ENCODE data around the gene HCFC1. TPM values are rescaled to one million over a fixed set of nuclear protein-coding genes. Genes with fewer than 3 reads are reported as not detected.
A peak's percentile ranks its signal among the peaks of the same experiment; 100 is the strongest.

The HCFC1 gene
- polyA plus RNA-seq, 1 donor from 2014 or later: 12.2 TPM

DNA sequence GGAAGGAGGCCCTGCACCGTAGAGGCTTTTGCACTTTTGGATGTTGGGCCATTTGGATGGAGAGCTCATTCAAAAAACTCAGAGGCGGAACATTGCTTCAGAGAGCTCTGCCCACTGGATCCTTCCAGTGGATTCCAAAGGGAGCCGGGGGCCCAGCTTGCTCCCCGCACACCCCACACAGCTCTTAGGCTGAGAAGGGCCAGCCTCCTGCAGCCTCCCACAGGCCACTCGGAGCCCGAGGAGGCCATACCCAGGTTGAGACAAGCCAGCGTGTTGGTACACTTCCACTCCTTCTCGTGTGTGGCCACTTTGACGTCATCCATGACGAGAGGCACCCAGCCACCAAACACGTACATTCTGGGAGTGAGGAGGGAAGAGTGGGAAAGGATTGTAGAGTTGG is 10.3 kb downstream of the HCFC1 start:
- H3K36me3 Mint-ChIP-seq: peaks cover 3% of the 10 kb centered on the region
- peaks cover 5 to 8% (median 8%) of the 10 kb centered on the region in 3 donors for H3K4me1 Mint-ChIP-seq

GRCh38 chrX:153960786-153961185 is 10.8 kb downstream of the HCFC1 start:
- H3K27ac Mint-ChIP-seq: no peak overlapping the region
- H3K4me1 Mint-ChIP-seq: peaks cover 4 to 5% (median 4%) of the 10 kb centered on the region in 3 donors
- H3K27me3 Mint-ChIP-seq: no peaks in the 10 kb centered on the region
- H3K4me3 Mint-ChIP-seq: peak overlapping the region in 1 of 4 donors; percentile 53
- H3K9me3 Mint-ChIP-seq: no peaks in the 10 kb centered on the region
- peaks cover 3% of the 10 kb centered on the region for H3K36me3 Mint-ChIP-seq

More for the DNA sequence above, 10.3 kb downstream of the HCFC1 start:
- Mint-ChIP-seq H3K4me3 (peak overlapping the region in 1 of 4 donors; percentile 53), H3K27ac (no peak overlapping the region), H3K27me3 (no peaks in the 10 kb centered on the region), H3K9me3 (no peaks in the 10 kb centered on the region)

DNA sequence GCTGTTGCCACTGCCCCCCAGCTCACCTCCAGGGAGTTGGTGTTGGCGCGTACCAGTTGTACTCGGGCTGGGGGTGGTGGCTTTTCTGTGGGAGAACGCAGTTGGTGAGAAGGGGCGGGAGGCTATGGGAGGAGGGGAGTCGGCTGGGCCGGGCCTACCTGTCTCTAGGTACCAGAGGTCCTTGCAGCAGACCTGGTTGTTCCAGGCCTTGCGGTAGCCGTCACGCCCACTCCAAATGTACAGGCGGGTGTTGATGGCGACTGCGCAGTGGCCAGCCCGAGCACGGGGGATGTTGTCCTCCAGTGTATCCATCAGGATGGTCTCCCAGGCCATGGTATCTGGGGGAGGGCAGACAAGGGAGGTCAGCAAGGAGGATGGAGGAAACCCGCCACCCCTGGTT is 11.5 kb downstream of the HCFC1 start:
- H3K4me1 Mint-ChIP-seq: peaks cover 0 to 5% (median 3%) of the 10 kb centered on the region in 3 donors
- peaks cover 3% of the 10 kb centered on the region for H3K36me3 Mint-ChIP-seq
- H3K27ac Mint-ChIP-seq: no peak overlapping the region

DNA sequence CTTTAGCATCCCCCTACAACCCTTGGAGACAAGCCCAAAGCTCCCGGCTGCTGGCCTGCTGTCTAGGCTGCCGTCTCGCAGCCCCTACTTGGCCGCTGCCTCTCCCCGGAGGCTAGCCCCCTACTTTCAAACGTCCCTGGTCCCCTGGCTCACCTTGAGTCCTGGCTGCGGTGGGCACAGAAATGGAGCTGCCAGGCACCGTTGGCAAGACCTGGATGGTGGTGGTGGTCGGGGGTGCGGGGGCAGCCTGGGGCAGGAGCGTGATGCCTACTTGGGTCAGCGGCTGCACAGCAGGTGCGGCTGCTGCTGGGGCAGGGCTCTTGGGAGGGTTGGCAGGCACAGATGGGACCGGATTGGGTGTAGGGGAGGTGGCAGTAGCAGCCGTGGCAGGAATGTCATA is 12.0 kb downstream of the HCFC1 start:
- peaks cover 3% of the 10 kb centered on the region for H3K36me3 Mint-ChIP-seq
- H3K27ac Mint-ChIP-seq: no peak overlapping the region
- no peak overlapping the region for H3K4me3 Mint-ChIP-seq
- H3K4me1 Mint-ChIP-seq: peaks cover 0 to 5% (median 0%) of the 10 kb centered on the region in 3 donors
- no peaks in the 10 kb centered on the region for H3K27me3 Mint-ChIP-seq
- H3K9me3 Mint-ChIP-seq: no peaks in the 10 kb centered on the region

More for the DNA sequence above, 11.5 kb downstream of the HCFC1 start:
- Mint-ChIP-seq H3K27me3 (no peaks in the 10 kb centered on the region), H3K4me3 (no peak overlapping the region), H3K9me3 (no peaks in the 10 kb centered on the region)

GRCh38 chrX:153958605-153959004 is 13.0 kb downstream of the HCFC1 start:
- peaks cover 5% of the 10 kb centered on the region for H3K36me3 Mint-ChIP-seq
- H3K9me3 Mint-ChIP-seq: no peaks in the 10 kb centered on the region
- H3K4me3 Mint-ChIP-seq: no peak overlapping the region
- H3K4me1 Mint-ChIP-seq: peaks cover 0 to 5% (median 0%) of the 10 kb centered on the region in 3 donors
- no peaks in the 10 kb centered on the region for H3K27me3 Mint-ChIP-seq
- peak overlapping the region in 1 of 3 donors; percentile 80 for H3K27ac Mint-ChIP-seq

- Mint-ChIP-seq H3K36me3 (peaks cover 5% of the 10 kb centered on the region), H3K4me1 (peaks cover 3 to 4% (median 3%) of the 10 kb centered on the region in 3 donors), H3K27ac (no peak overlapping the region), H3K27me3 (no peaks in the 10 kb centered on the region), H3K4me3 (peak overlapping the region in 1 of 4 donors; percentile 70), H3K9me3 (no peaks in the 10 kb centered on the region)
These were observed 14.4 kb downstream of the HCFC1 start for GRCh38 chrX:153957224-153957623.

GRCh38 chrX:153956044-153956907 is 15.3 kb downstream of the HCFC1 start:
- Mint-ChIP-seq H3K36me3 (peaks cover 5% of the 10 kb centered on the region), H3K27ac (peak overlapping the region in 2 of 3 donors; percentile 47 to 51), H3K4me1 (peaks cover 3 to 4% (median 3%) of the 10 kb centered on the region in 3 donors), H3K4me3 (no peak overlapping the region), H3K9me3 (no peaks in the 10 kb centered on the region), H3K27me3 (no peaks in the 10 kb centered on the region)

- Mint-ChIP-seq H3K4me1 (peaks cover 3 to 4% (median 3%) of the 10 kb centered on the region in 3 donors), H3K36me3 (peaks cover 5% of the 10 kb centered on the region), H3K27ac (peak overlapping the region in 2 of 3 donors; percentile 10 to 47), H3K4me3 (no peak overlapping the region), H3K9me3 (no peaks in the 10 kb centered on the region), H3K27me3 (no peaks in the 10 kb centered on the region)
These were observed 16.3 kb downstream of the HCFC1 start for GRCh38 chrX:153955228-153955732.

DNA sequence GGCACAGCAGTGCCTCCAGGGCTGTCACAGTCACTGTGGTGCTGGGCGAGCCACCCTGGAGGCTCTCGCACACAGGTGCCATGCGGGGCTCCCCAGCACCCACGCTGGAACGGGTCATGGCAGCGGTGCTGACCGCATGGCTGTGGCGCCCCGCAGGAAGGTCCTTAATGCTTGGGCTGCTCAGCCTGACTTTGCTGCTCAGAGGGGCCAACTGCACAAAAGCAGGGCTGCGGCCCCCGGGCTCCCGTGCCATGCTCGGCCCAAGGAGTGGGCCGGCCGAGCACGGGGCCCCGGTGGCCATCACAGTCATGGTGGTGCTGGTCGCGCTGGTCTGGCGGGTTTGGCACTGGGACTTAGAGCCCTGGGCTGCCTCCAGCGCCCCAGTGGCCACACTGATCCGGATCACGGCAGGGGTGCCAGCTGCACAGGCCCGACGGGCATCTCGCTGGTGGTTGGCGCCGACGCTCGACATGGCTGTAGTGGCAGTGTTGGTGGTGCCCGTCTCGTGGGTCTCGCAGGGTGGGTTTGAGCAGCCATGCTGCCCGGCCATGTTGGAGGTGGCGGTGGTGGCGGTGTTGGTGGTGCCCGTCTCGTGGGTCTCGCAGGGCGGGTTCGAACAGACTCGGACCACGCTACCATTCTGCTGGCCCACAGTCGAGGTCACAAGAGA is 16.9 kb downstream of the HCFC1 start:
- no peaks in the 10 kb centered on the region for H3K9me3 Mint-ChIP-seq
- peaks cover 5% of the 10 kb centered on the region for H3K36me3 Mint-ChIP-seq
- H3K27ac Mint-ChIP-seq: peak overlapping the region in 1 of 3 donors; percentile 31
- no peaks in the 10 kb centered on the region for H3K27me3 Mint-ChIP-seq
- H3K4me1 Mint-ChIP-seq: peaks cover 3 to 4% (median 3%) of the 10 kb centered on the region in 3 donors
- H3K4me3 Mint-ChIP-seq: peak overlapping the region in 1 of 4 donors; percentile 9

DNA sequence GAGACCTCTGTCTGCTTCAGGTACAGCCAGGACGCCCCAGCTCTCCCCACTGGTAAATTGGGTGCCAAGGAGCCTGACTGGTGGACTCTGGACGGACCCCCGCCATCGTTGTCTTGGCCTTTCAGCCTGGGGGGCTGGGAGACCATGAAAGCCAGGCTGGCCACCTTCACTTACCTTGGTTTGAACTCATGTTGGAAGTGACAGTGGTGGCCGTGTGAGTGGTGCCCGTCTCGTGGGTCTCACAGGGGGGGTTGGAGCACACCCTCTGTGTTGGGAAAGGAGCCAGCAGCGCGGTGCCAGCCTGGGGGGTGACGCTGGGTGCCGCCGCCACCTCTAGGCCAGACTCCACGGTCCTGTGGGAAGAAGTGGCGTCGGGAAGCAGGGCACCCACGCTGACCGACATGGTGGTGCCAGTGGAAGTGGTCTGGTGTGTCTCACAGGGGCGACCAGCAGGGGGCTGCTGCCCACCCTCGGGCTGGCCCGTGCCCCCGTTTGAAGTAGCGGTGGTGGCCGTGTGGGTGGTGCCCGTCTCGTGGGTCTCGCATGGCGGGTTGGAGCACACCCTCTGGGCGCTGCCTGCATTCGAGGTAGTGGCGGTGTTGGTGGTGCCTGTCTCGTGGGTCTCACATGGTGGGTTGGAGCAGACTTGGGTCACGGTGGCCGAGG is 17.6 kb downstream of the HCFC1 start:
- H3K27me3 Mint-ChIP-seq: no peaks in the 10 kb centered on the region
- no peaks in the 10 kb centered on the region for H3K9me3 Mint-ChIP-seq
- H3K27ac Mint-ChIP-seq: peak overlapping the region in 1 of 3 donors; percentile 31
- H3K36me3 Mint-ChIP-seq: peaks cover 5% of the 10 kb centered on the region
- H3K4me1 Mint-ChIP-seq: peaks cover 3 to 4% (median 3%) of the 10 kb centered on the region in 3 donors
- H3K4me3 Mint-ChIP-seq: peak overlapping the region in 1 of 4 donors; percentile 9

DNA sequence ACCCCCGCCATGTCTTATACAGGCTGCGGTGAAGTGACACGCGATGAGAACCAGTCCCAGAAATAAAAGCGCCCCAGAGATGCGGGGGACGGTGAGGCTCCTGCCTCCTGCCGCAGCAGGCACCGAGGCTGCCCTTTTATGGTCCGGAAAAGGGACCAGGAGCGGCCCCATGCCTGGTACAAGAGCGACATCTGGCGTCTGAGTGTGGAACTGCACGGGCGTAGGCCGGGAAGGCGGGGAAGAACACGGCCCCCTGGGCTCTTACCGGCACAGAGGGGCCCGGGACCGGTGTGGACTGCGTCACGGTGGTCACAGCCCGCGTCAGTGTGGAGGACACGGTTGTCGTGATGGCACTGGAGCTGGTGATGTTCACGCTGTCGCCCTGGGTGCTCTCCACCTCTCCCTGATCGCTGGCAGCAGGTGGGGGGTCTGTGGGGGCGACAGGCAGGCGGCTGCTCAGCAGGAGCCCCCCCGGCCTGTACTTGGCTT is 18.2 kb downstream of the HCFC1 start:
- peaks cover 3 to 4% (median 3%) of the 10 kb centered on the region in 3 donors for H3K4me1 Mint-ChIP-seq
- H3K27ac Mint-ChIP-seq: peak overlapping the region; percentile 13 to 76 (median 45)
- H3K36me3 Mint-ChIP-seq: peaks cover 5% of the 10 kb centered on the region
- H3K27me3 Mint-ChIP-seq: no peaks in the 10 kb centered on the region
- H3K9me3 Mint-ChIP-seq: no peaks in the 10 kb centered on the region
- peak overlapping the region in 1 of 4 donors; percentile 14 for H3K4me3 Mint-ChIP-seq

GRCh38 chrX:153952373-153953026 is 19.1 kb downstream of the HCFC1 start:
- no peaks in the 10 kb centered on the region for H3K9me3 Mint-ChIP-seq
- peak overlapping the region in 1 of 3 donors; percentile 45 for H3K27ac Mint-ChIP-seq
- H3K4me3 Mint-ChIP-seq: peak overlapping the region in 1 of 4 donors; percentile 37
- peaks cover 4 to 6% (median 4%) of the 10 kb centered on the region in 3 donors for H3K4me1 Mint-ChIP-seq
- H3K27me3 Mint-ChIP-seq: no peaks in the 10 kb centered on the region
- peaks cover 3% of the 10 kb centered on the region for H3K36me3 Mint-ChIP-seq

DNA sequence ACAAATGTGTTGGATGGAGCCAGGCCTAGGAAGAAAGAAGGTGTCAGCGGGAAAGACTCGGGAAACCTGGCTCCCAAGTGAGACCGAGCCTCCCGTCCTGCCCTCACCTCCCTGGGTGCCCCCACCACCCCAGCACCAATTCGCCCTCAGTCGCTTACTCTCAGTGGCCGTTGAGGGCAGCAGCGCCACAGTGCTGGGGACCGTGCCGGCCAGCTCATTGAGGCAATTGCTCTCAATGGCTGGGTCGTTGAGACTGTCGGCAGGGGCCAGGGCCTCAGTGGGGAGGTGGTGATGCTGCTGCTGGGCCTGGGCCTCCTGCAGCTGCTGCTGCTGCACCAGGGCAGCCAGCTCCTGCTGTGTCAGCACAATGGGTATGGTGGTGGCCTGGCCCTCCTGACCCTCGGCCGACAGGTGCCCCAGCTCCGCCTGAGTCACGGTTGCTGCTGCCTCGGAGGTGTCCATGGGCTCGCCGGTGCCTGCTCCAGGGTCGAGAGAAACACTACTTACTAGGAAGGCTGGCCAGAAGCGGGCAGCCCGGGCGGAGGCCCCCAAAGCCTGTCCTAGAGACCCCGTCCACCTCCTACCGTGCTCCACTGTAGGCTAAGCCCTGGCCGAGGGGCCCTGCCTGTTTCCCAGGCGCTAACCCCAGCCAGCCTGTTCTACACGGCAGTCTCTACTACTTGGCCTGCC is 19.8 kb downstream of the HCFC1 start:
- H3K36me3 Mint-ChIP-seq: peaks cover 4% of the 10 kb centered on the region

More for the DNA sequence above, 19.8 kb downstream of the HCFC1 start:
- H3K4me3 Mint-ChIP-seq: no peak overlapping the region
- peaks cover 7 to 10% (median 7%) of the 10 kb centered on the region in 3 donors for H3K4me1 Mint-ChIP-seq
- no peaks in the 10 kb centered on the region for H3K27me3 Mint-ChIP-seq
- H3K9me3 Mint-ChIP-seq: no peaks in the 10 kb centered on the region
- peak overlapping the region in 1 of 3 donors; percentile 43 for H3K27ac Mint-ChIP-seq

All from IgD-negative memory B cell (primary cell).